Left kidney (tissue), 2 donors: ENCODE data around the gene GINS2. TPM values are rescaled to one million over a fixed set of nuclear protein-coding genes. Genes with fewer than 3 reads are reported as not detected.

Experiments used
- DNase-seq: peaks from one replicate; pipeline ENCODE4 v3.0.0-alpha.2; 2013
- polyA plus RNA-seq: library from polyadenylated mRNA; unstranded; fragments of 120-200 nt; gene quantifications from one replicate; pipeline ENCODE4 v1.2.1, GENCODE V29; 2013; ENCODE audit not compliant: insufficient read length

GINS2 gene
- polyA plus RNA-seq, 1 donor, result 21.2 TPM

DNA sequence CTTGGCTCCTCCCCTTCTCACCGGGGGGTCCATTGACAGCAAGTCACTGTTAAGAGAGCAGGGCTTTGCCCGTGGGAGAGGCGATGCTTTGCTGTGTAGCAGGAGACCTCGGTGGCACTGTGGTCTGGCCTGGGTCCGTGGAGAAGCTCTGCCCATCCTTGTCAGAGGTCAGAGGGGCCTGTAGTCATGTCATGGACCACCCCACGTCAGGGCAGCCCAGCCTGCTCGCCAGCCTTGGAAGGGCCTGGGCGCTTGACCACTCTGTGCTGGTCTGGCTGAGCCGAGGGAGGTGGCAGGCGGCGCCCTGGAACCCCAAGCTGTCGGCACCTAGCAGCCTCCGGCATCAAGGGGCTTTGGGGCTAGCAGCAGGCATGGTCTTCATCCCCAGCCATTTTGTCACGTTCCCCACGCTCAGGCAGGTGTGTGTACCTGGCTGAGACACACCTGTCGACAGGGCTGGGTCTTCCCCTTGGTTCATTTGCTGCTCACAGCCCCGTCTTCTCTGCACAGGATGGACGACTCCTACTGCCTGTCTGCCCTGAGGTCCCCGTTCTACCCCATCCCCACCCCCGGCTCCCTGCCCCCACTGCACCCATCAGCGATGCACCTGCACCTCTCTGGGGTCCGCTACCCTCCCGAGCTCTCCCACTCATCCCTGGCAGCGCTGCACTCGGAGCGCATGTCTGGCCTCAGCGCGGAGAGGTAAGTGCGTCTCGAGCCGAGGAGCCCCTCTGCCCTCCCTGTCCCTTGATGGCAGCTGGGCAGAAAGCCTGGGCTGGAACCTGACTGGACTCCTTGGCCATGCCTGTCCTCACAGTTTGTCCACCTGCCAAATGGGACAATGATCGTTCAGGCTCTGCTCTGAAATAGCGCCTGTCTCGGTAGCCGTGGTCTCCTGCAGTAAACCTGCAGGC, 33.3 kb downstream of the GINS2 start:
- DNase-seq, result no peak

DNA sequence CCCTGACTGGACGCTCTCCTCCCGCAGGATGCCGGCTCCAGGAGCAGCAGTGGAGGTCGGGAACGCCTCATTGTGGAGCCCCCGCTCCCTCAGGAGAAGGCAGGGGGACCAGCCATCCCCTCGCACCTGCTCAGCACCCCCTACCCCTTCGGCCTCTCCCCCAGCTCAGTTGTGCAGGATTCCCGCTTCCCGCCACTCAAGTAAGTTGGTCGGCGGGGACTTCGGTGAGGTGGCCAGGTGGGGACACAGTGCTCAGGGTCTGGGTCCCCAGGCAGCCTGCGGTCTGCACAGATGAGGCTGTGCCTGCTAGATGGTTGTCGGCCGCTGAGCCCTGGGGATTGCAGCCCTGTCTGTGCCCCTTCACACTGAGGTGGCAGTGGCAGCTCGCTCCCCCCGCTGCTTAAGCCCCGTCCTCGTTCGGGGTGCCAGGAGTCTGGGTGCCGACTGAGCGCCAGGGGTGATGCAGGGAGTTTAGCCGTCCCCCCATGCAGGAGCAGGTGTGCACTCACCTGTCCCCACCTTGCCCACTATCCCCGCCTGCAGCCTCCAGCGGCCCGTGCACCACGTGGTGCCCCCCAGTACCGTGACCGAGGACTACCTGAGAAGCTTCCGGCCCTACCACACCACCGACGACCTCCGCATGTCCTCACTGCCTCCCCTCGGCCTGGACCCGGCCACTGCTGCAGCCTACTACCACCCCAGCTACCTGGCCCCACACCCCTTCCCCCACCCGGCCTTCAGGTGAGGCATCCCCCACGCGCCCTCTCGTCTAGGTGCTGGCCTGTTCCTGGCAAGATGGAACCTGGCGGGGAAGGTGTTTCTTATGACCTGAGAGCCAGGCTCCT, 34.3 kb downstream of the GINS2 start:
- no peak for DNase-seq

DNA sequence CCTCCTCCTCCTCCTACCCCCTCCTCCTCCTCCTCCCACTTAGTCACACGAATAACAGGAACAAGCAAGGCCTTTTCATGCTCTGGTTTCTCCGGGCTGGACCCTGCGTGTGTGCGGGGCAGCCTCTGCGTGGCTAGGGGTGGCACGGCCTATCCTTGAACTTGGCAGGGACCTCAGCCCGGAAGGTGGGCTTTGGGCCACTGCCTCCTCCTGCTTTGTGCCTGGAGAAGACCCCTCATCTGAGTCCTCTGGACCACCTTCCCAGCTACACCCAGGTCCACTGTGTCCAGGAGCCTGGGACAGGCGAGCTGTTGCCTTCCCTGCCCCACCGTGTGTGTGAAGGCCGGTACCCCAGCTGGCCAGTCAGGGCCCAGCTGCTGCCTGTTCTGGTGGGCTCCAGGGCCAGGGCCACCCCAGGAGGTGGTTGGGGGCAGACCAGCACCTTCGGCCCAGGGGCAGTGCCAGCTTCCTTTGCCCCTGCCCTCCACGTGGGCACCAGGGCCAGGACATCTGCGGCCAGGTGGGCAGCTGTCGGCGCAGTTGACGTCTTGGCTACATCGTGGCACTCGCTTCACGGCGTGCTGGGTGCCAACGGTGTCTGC, 35.4 kb downstream of the GINS2 start:
- DNase-seq, result no peak

DNA sequence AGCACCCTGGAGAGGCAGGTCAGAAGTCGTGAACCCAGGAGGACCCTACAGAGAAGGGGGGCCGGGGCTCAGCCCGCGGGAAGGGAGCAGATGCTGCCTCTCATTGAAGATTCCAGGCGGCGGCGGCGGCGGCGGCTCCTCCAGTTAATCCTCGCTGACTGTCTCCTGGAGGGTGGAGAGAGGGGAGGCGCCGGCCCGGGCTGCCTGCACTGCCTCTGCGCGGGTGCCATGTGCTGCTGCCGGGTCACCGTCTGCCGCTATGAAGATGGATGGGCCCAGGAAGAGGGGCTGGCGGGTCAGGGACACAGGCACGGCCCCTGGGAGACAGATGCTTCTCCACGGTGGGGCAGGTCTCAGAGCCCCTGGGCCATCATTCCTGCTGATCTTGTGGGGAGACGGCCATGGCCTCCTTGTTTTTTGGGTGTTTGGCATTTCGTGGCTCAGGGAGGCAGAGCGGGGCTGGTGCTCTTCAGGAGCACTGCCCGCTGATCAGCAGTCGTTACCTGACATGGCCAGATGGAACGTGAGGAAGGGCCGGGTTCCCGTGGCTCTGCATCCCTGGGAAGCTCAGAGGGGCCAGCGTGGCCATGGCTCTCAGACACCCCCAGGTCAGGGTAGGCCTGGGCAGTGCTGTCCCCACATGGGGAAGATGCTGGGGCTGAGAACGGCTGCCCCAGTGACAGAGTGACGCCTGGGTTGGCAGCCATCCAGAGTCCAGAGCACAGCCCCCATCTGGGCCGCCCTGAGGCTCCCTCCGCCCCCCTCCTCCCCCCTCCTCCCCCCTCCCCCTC, 36.1 kb downstream of the GINS2 start:
- peak; percentile 59 for DNase-seq

DNA sequence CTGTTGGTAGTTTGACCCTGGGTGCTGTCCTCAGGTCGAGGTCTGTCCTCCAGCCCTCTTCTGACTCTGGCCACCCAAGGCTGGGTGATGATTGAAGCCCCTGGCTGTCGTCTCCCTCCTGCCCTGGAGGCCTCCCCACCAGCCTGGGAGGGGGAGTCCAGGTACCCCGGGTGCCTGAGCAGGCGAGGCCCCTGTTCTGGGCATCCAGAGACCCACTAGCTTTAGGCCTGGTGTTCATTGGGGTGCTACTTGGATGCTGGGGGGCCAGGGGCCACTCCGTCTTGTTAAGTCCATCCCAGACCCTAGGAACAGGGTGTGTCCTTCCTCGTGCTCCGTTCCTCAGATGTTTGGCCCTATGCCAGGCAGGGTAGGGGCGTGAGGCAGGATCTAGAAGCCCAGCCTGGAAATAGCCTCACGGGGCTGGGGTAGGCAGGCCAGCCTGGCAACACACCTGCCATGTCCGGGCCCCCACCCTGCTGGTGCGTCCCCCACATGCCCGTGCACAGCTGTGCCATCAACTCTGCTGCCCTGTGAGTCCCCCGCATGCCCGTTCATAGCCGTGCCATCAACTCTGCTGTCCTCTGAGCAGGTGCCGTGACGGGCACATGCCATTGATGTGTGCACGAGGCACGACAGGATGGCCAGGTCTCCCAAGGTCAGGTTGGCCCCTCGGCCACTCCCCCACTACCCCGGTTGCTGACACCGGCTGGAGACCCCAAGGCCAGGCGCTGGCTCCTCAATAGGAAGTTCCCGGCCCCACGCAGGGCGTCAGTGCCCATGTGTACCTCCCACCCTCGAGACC, 36.9 kb downstream of the GINS2 start:
- peak; percentile 40 for DNase-seq

DNA sequence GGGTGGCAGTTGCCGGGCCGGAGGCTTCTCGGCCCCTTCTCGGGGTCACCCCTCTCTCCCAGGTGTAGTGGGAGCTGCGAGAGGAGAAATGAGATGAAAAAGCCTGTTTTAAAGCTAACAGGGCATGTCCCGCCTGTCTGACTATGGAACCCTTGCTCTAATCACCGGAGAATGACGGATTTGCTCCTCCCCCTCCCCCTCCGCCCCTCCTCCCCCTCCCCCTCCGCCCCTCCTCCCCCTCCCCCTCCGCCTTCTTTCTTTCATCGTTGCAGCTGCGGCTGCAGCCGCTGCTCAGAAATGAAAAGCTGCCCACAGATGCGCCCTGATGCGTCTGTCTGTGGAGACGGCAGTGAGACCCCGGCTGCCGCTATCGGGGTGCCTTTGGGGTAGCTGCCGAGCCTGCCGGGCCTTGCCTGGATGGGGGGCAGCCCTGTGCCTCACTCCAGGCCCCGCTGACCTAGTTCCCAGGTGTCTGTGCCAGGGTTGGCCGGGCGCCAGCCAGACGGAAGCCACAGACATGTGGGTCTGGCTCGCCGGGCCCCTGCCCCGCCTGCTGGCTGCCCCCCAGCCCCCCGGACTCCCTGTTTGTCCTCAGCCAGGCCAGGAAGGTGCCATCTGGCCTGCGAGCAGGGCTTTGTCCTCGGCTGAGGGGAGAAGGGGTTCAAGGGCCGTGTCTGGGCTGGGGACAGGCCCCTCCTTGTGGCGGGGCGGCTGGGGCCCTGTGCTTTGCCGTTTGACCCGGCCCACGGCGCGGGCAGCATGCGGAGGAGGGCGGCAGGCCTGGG, 37.7 kb downstream of the GINS2 start:
- peak; percentile 40 for DNase-seq

DNA sequence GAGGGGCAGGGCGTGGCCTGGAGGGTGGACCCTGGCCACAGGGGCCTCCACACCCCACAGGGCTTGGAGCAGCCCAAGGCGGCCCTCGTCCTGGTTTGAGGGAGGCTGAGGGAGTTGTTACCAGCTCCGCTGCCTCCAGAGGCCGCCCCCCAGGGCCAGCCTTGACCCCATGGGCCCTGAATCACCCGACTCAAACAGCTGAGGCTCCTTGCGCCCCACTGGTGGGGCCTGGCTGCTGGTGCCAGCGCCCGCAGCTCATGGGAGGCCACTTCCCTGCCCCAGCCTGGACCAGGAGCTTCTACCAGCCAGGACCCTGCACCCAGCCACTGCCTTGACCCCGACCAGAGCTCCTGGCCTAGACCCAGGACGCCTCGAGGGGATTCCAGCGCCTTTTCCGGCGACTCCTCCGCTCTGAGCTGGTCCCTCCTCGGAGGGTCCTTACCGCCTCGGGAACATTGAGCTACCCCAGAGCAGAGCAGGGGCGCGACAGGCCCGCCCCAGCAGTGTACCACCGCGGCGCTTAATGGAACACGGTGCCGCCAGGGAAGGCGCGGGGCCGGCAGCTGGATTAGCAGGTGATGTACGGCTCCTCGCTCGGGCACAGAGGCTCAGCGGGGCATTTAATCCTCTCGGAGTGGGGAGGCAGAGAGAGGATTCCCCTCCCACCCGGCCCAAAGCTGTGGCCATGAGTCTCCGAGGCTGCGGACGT, 38.5 kb downstream of the GINS2 start:
- DNase-seq, result no peak

DNA sequence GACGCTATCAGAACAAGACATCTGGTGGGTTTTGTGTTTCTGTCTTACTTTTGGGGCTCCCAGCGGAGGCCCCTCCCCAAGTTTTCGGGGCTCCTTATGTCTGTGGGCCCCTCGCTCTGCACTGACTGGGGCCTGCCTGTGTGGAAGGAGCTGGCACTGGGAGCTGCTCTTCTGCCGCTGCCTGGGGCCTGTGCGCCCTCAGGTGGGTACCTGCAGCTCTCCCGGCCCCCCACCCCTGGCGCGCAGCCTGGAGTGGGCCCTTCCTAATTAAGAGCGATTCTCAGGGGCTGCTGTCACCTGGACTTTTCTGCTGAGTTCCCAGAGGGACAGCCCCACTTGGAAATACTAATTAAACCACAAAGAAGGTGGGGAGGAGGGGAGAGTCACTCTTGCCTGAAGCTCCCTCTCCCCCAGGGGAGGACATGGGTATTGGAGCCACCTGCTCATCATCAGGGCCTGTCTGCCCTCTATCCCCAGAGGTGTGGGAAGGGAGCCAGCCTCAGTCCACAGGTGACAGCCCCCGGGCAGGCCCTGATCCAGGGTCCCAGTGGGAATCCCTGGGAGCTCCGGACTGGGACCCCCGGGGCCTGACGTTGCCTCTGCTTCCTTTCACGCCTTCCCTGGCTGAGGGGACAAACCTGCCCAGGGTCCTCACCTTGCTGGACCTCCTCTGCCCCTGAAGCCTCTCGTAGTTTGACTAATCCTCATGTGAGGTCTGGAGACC, 39.2 kb downstream of the GINS2 start:
- no peak for DNase-seq

DNA sequence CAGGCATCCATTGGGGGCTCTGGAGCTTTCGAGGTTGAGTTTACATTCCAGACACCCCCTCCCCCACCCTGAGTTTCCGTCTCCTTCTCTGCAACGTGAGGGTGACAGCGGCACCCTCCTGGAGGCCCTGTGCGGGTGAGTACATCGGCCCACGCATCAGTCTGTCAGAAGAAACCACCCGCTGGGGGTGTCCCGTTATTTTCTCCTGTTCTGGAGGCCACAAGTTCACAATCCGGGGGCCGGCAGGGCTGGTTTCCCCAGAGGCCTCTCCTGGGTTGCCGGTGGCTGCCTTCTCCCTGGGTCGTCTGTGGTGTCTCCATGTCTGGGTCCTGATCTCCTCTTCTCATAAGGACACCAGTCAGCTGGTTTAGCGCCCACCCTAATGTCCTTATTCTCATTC, 39.9 kb downstream of the GINS2 start:
- DNase-seq, result no peak

DNA sequence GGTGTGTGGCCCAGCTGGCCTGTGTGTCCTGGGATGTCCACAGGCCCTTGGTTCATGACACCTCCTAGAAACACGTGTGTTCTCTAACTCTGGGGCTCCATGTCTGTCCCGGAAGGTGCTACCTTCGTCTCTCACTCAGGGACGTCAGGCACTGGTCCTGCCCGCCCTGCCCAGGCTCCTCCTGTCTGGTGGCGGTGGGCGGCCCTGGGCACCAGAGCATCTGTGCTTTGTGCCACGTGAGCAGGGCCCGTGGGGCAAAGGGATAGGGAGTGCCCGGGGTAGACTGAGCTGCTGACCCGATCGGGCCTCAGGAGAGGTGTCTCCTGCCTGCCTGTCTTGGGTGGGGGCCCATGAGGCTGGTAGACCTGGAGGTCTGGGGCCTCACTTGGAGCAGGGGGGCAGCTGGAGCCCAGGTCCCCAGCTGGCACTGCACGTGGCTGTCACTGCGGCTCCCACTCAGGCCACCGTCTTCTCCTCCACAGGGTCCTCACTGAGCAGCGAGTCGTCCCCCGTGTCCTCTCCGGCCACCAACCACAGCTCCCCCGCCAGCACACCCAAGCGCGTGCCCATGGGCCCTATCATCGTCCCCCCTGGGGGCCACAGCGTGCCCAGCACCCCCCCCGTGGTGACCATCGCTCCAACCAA, 40.6 kb downstream of the GINS2 start:
- DNase-seq, result no peak

DNA sequence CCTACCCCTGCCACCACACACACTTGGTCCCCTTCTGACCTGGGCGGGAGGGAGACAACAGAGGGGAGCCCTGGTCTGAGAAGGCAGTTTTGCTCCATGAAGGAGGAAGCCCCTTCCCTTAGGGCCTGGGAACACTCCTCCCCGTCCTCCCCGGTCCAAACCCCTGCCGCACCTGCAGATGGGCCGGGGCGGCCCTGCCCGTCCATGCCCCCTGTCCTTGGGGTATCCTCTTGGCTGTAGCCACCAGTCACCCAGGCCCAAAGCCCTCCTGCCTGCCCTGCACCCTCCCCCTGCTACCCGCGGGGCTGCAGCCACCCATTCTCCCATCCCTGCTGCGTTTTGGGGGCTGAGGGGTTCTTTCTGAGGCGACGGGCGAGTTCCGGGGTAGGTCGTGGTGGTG, 41.8 kb downstream of the GINS2 start:
- DNase-seq, result no peak

DNA sequence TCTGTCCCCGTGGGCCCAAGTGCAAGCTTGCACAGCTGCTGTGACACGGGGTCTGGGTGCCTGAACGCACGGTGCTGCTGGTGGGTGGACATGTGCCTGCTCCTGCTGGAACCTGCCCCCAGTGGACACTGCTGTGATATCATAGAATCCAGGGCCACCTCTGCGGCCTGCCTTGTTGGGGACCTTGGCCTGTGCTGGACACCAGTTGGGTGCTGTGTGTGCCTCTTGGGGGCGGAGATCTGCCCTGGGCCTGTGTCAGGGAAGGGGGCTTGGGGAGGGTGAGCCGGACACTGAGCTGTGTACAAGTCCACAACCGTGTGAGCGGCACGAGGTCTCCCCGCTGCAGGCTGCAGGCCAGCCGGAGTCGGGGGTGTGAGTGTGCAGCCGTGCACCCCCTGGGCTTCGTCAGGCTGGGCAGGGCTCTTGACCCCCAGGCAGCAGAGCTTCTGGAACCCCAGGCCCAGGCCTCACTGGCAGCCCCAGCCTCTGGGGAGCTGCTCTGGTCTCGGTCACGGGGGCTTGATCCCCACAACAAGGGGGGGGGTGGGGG, 42.3 kb downstream of the GINS2 start:
- DNase-seq, result no peak

DNA sequence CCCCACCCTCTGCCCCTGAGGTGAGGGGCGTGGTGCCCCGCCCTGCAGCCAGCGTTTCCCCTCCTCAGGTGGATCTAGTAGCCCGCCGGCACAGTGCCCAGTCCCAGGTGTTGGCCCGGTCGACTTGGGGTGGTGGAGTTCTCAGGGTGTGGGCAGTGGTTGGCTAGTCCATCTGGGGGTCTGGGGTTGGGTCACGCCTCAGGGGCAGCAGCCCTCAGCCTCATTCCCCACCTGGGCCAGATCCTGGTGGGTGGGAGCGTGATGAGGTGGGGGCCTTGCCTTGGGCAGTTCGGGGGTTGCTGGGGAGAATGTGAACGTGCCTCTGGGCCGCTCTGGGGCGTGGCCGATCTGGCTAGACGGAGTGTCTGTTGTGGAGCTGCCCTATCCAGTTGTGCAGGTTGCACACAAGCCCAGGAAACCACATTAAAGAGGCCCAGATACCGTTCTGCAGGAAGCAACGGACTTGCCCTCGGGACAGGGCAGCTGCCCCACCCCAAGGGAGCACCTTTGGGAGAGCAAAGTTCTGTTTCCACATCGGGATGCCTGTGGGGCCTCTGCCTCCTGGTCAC, 43.6 kb downstream of the GINS2 start:
- no peak for DNase-seq

DNA sequence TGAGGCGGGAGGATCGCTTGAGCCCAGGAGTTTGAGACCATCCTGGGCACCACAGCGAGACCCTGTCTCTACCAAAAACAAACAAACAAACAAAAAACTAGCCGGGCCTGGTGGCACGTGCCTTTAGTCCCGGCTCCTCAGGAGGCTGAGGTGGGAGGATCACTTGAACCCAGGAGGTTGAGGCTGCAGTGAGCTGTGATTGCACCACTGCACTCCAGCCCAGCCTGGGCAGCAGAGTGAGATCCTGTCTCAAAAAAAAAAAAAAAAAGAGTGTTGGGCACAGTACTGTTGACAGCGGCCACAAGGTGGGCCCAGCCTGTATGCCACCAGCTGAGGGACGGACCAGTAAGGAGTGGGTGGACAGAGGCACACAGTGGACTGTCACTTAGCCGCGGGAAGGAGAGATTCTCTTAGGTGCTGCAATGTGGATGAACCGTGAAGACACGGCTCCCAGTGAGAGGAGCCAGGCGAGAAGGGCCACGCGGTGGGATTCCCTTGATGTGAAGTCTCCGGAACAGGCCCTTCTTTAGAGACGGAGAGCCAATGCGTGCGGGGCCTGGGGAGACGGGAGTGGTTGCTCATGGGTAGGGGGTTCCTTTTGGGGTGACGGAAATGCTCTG, 44.6 kb downstream of the GINS2 start:
- no peak for DNase-seq

DNA sequence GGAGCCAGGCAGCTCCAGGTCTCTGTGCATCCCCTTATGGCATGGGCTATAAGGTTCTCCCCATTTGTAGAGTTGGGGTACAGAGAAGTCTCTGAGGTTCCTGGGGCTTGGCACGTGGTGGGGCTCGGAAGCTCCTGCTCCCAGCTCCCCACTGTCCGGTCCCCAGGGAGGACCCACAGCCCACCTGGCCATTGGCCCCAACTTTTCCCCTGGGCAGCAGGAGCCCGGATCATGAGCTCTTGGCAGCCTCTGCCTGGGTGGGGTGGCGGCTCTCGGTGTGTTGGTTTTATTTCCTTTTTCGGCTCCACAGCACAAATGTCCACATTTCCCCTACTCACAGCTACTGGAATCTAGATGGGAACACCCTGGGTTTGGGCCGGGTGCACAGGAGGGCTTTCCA, 45.1 kb downstream of the GINS2 start:
- no peak for DNase-seq

DNA sequence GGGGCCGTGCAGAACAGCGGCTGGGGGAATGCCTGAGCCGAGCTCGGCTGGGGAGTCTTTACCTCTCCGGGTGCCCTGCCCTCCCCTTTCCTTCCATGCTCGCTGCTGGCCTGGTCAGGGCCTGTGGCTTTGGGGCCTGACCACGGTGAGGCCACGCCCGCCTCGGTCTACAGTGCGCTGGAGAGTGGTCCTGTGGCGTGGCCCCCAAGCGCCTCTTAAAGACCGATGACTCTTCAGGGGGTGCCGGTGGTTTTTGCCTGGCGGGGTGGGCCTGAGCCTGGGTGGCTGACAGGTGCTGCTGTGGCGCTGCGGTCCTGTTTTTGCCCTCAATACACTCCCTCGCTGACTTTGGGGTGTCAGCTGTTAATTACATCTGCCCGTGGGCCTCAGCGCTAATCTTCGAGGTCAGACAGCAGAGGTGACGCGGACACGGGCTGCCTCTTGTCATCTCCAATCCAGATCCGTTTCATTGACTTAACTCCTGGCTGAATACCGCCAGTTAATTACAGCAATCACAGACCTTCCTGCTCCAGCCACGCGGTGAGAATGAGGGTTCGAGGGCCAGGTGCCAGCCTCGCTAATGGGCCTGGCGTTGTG, 45.9 kb downstream of the GINS2 start:
- no peak for DNase-seq

DNA sequence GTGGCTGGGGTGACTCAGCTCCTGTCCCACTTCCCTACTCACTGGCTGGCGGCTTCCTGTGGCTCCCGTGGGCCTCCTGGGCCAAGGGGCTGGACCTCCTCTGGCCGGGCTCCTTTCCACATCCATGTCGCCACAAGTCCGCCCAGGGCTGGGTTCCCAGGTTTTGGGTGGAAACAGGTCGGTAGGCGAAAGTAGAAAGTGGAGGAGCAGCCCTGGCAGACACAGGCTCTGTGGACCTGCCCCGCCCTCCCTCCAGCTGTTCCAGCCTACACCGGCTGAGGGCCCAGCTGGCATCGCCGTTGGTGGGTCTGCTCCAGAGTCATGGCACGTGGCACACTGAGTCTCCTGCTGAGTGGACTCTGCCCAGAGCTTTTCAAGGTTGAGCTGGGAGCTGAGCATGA, 47.0 kb downstream of the GINS2 start:
- DNase-seq, result no peak
